Measurements from ENCODE around the gene C2CD5.

The C2CD5 gene

GRCh38 chr12:22536971-22537544, 7.3 kb downstream of the C2CD5 start:
- DNase-seq = no peak
- in situ Hi-C loops (cut with MboI; ENCODE audit: low pct_unique_long_range_greater_than_20kb, low sequenced_read_pairs) = no loop called here

- in situ Hi-C loops (cut with MboI; ENCODE audit: low pct_unique_long_range_greater_than_20kb, low sequenced_read_pairs) = no loop called here
Observed at GRCh38 chr12:22536346-22536945, 7.9 kb downstream of the C2CD5 start.

GRCh38 chr12:22535478-22535877, 8.9 kb downstream of the C2CD5 start:
- in situ Hi-C loops (cut with MboI; ENCODE audit: low pct_unique_long_range_greater_than_20kb, low sequenced_read_pairs) = no loop called here
- no peak for DNase-seq

More at GRCh38 chr12:22536346-22536945, 7.9 kb downstream of the C2CD5 start:
- DNase-seq = no peak

- in situ Hi-C loops (cut with MboI; ENCODE audit: low pct_unique_long_range_greater_than_20kb, low sequenced_read_pairs) = no loop called here
- DNase-seq = no peak
Observed at GRCh38 chr12:22535038-22535437, 9.3 kb downstream of the C2CD5 start.

- DNase-seq = no peak
- in situ Hi-C loops (cut with MboI; ENCODE audit: low pct_unique_long_range_greater_than_20kb, low sequenced_read_pairs) = no loop called here
Observed at GRCh38 chr12:22533155-22533554, 11.2 kb downstream of the C2CD5 start.

- no peak for DNase-seq
- in situ Hi-C loops (cut with MboI; ENCODE audit: low pct_unique_long_range_greater_than_20kb, low sequenced_read_pairs) = no loop called here
Observed at GRCh38 chr12:22532317-22532716, 12.0 kb downstream of the C2CD5 start.

GRCh38 chr12:22531205-22531604, 13.1 kb downstream of the C2CD5 start:
- in situ Hi-C loops (cut with MboI; ENCODE audit: low pct_unique_long_range_greater_than_20kb, low sequenced_read_pairs) = no loop called here

GRCh38 chr12:22529281-22530060, 14.9 kb downstream of the C2CD5 start:
- in situ Hi-C loops (cut with MboI; ENCODE audit: low pct_unique_long_range_greater_than_20kb, low sequenced_read_pairs) = no loop called here
- peak; percentile 44 for DNase-seq

More at GRCh38 chr12:22531205-22531604, 13.1 kb downstream of the C2CD5 start:
- DNase-seq = no peak

GRCh38 chr12:22527999-22528398, 16.3 kb downstream of the C2CD5 start:
- DNase-seq = no peak

GRCh38 chr12:22526836-22527235, 17.5 kb downstream of the C2CD5 start:
- DNase-seq = no peak
- in situ Hi-C loops (cut with MboI; ENCODE audit: low pct_unique_long_range_greater_than_20kb, low sequenced_read_pairs) = no loop called here

More at GRCh38 chr12:22527999-22528398, 16.3 kb downstream of the C2CD5 start:
- in situ Hi-C loops (cut with MboI; ENCODE audit: low pct_unique_long_range_greater_than_20kb, low sequenced_read_pairs) = no loop called here

- in situ Hi-C loops (cut with MboI; ENCODE audit: low pct_unique_long_range_greater_than_20kb, low sequenced_read_pairs) = no loop called here
Observed at GRCh38 chr12:22525426-22525825, 18.9 kb downstream of the C2CD5 start.

GRCh38 chr12:22518998-22519397, 25.3 kb downstream of the C2CD5 start:
- DNase-seq = no peak
- in situ Hi-C loops (cut with MboI; ENCODE audit: low pct_unique_long_range_greater_than_20kb, low sequenced_read_pairs) = no loop called here

More at GRCh38 chr12:22525426-22525825, 18.9 kb downstream of the C2CD5 start:
- DNase-seq = no peak

- in situ Hi-C loops (cut with MboI; ENCODE audit: low pct_unique_long_range_greater_than_20kb, low sequenced_read_pairs) = no loop called here
- no peak for DNase-seq
Observed at GRCh38 chr12:22518060-22518719, 26.2 kb downstream of the C2CD5 start.

- DNase-seq = no peak
- in situ Hi-C loops (cut with MboI; ENCODE audit: low pct_unique_long_range_greater_than_20kb, low sequenced_read_pairs) = no loop called here
Observed at GRCh38 chr12:22514875-22515274, 29.5 kb downstream of the C2CD5 start.

- in situ Hi-C loops (cut with MboI; ENCODE audit: low pct_unique_long_range_greater_than_20kb, low sequenced_read_pairs) = no loop called here
- DNase-seq = no peak
Observed at GRCh38 chr12:22505826-22506225, 38.5 kb downstream of the C2CD5 start.

- in situ Hi-C loops (cut with MboI; ENCODE audit: low pct_unique_long_range_greater_than_20kb, low sequenced_read_pairs) = no loop called here
- DNase-seq = no peak
Observed at GRCh38 chr12:22500100-22500499, 44.2 kb downstream of the C2CD5 start.

- DNase-seq = no peak
- in situ Hi-C loops (cut with MboI; ENCODE audit: low pct_unique_long_range_greater_than_20kb, low sequenced_read_pairs) = no loop called here
Observed at GRCh38 chr12:22499445-22499844, 44.9 kb downstream of the C2CD5 start.

GRCh38 chr12:22494319-22494718, 50.0 kb downstream of the C2CD5 start:
- in situ Hi-C loops (cut with MboI; ENCODE audit: low pct_unique_long_range_greater_than_20kb, low sequenced_read_pairs) = no loop called here
- no peak for DNase-seq

- no peak for DNase-seq
- in situ Hi-C loops (cut with MboI; ENCODE audit: low pct_unique_long_range_greater_than_20kb, low sequenced_read_pairs) = no loop called here
Observed at GRCh38 chr12:22491034-22491433, 53.3 kb downstream of the C2CD5 start.

GRCh38 chr12:22488478-22488877, 55.9 kb downstream of the C2CD5 start:
- in situ Hi-C loops (cut with MboI; ENCODE audit: low pct_unique_long_range_greater_than_20kb, low sequenced_read_pairs) = no loop called here
- no peak for DNase-seq

Measured in KBM-7 (cell line).